H1 (cell line): ENCODE measurements around the gene CEP290. TPM values are rescaled to one million over a fixed set of nuclear protein-coding genes. Genes with fewer than 3 reads are reported as not detected.

ENCODE experiments used
- CTCF ChIA-PET: fragments of 300-600 bp; sonication (Branson Sonifier 250); formaldehyde crosslinking; loops from one replicate; lab custom pipeline; 2021; ENCODE audit not compliant: partially characterized antibody; lab: Charles Lee
- POLR2A ChIA-PET: fragments of 300-600 bp; sonication (Branson Sonifier 250); formaldehyde crosslinking; loops from one replicate; lab custom pipeline; 2021; ENCODE audit warnings: inconsistent platforms; ENCODE audit not compliant: partially characterized antibody; lab: Charles Lee
- DNase-seq, 2 experiments: peaks; one replicate each; pipeline versions ENCODE4 v3.0.0 to v3.0.0-alpha.2; 2010 to 2022; ENCODE audit warnings: low spot score in 2 of 2, low read depth in 1 of 2, mixed read lengths in 1 of 2
- FAIRE-seq: peaks from 2 replicates; lab custom pipeline; 2011; peaks lifted over from hg19 to GRCh38; lab: Jason Lieb, UNC
- H2AFZ ChIP-seq: 2 replicates; pipeline ENCODE4 v1.8.1; 2012; ENCODE audit warnings: low read length, inconsistent platforms
- H2AK5ac ChIP-seq: 2 replicates; pipeline ENCODE4 v1.6.1; 2013; ENCODE audit warnings: low read depth, low read length
- H2BK120ac ChIP-seq: replicated peaks from 2 replicates; pipeline ENCODE3; 2013; ENCODE audit warnings: low read depth, low read length, inconsistent platforms
- H2BK12ac ChIP-seq: 2 replicates; pipeline ENCODE4 v1.6.1; 2013; ENCODE audit warnings: low read depth, low read length
- H2BK15ac ChIP-seq: 2 replicates; pipeline ENCODE4 v1.6.1; 2013; ENCODE audit warnings: low read length
- H2BK20ac ChIP-seq: 2 replicates; pipeline ENCODE4 v1.6.1; 2013; ENCODE audit warnings: low read length
- H2BK5ac ChIP-seq: 2 replicates; pipeline ENCODE4 v1.6.1; 2013; ENCODE audit warnings: low read depth, low read length
- H3K14ac ChIP-seq: 2 replicates; pipeline ENCODE4 v1.6.1; 2013; ENCODE audit warnings: inconsistent platforms; ENCODE audit not compliant: insufficient read length
- H3K18ac ChIP-seq: 2 replicates; pipeline ENCODE4 v1.6.1; 2013; ENCODE audit warnings: low read length; ENCODE audit errors: extremely low read depth
- H3K23ac ChIP-seq: 2 replicates; pipeline ENCODE4 v1.6.1; 2013; ENCODE audit warnings: inconsistent platforms; ENCODE audit not compliant: insufficient read length
- H3K23me2 ChIP-seq: 2 replicates; pipeline ENCODE4 v1.6.1; 2013; ENCODE audit warnings: low read depth, low read length
- H3K27ac ChIP-seq: 2 replicates; pipeline ENCODE4 v1.6.1; 2011; ENCODE audit warnings: low read depth, low read length, inconsistent platforms
- H3K27me3 ChIP-seq, 4 experiments: replicated peaks in 1 of 4; 1 replicate in 1 of 4; 2 replicates in 3 of 4; pipeline versions ENCODE4 v1.6.1 to v1.8.1; 2011 to 2013; ENCODE audit warnings: low read length in 3 of 4, mild to moderate bottlenecking in 3 of 4, inconsistent platforms in 2 of 4, mixed read lengths in 2 of 4, moderate library complexity in 1 of 4; ENCODE audit not compliant: control insufficient read depth in 3 of 4, insufficient read depth in 3 of 4; ENCODE audit errors: extremely low read depth in 1 of 4
- H3K36me3 ChIP-seq, 4 experiments: 2 replicates each; pipeline versions ENCODE4 v1.6.1 to v1.8.1; 2011 to 2013; ENCODE audit warnings: mild to moderate bottlenecking in 4 of 4, low read length in 3 of 4, moderate library complexity in 2 of 4, control low read depth in 1 of 4, inconsistent platforms in 1 of 4; ENCODE audit not compliant: insufficient read depth in 4 of 4, control insufficient read depth in 2 of 4
- H3K4ac ChIP-seq: replicated peaks from 2 replicates; pipeline ENCODE3; 2013; ENCODE audit warnings: low read length, low read depth, mixed read lengths, inconsistent platforms; ENCODE audit not compliant: insufficient read length
- H3K4me1 ChIP-seq, 4 experiments: replicated peaks in 1 of 4; 1 replicate in 1 of 4; 2 replicates in 3 of 4; pipeline versions ENCODE4 v1.6.1 to v1.8.1; 2011 to 2013; ENCODE audit warnings: low read length in 3 of 4, inconsistent platforms in 2 of 4, mixed read lengths in 1 of 4; ENCODE audit not compliant: insufficient read depth in 4 of 4, control insufficient read depth in 3 of 4
- H3K4me2 ChIP-seq, 2 experiments: 2 replicates each; pipeline versions ENCODE4 v1.6.1 to v1.8.1; 2011 to 2013; ENCODE audit warnings: low read depth in 2 of 2, low read length in 2 of 2, control low read depth in 1 of 2, inconsistent platforms in 1 of 2, mild to moderate bottlenecking in 1 of 2; ENCODE audit not compliant: insufficient read depth in 1 of 2
- H3K4me3 ChIP-seq, 4 experiments: fragments of 200-600, 300-600 bp in 1 of 4; sonication (generic), shearing (Covaris generic), sonication (Bioruptor Twin) in 1 of 4; 2 replicates each; pipeline versions ENCODE4 v1.5.1 to v1.8.1; 2011 to 2016; ENCODE audit warnings: low read length in 4 of 4, low read depth in 3 of 4, control low read depth in 2 of 4, inconsistent platforms in 2 of 4, mild to moderate bottlenecking in 2 of 4, mixed read lengths in 1 of 4, moderate library complexity in 1 of 4; ENCODE audit not compliant: insufficient read depth in 2 of 4; ENCODE audit errors: extremely low read depth in 1 of 4
- H3K56ac ChIP-seq: replicated peaks from 2 replicates; pipeline ENCODE3; 2013; ENCODE audit warnings: low read depth, mild to moderate bottlenecking, mixed read lengths, low read length, inconsistent platforms; ENCODE audit not compliant: insufficient read length
- H3K79me1 ChIP-seq: 2 replicates; pipeline ENCODE4 v1.6.1; 2013; ENCODE audit warnings: low read depth, low read length, control low read depth
- H3K79me2 ChIP-seq, 2 experiments: 2 replicates each; pipeline versions ENCODE4 v1.6.1 to v1.8.1; 2012 to 2013; ENCODE audit warnings: low read length in 2 of 2, mild to moderate bottlenecking in 2 of 2, inconsistent platforms in 1 of 2; ENCODE audit not compliant: insufficient read depth in 2 of 2, control insufficient read depth in 1 of 2
- H3K9ac ChIP-seq, 4 experiments: replicated peaks in 1 of 4; 1 replicate in 1 of 4; 2 replicates in 3 of 4; pipeline versions ENCODE4 v1.6.1 to v1.8.1; 2011 to 2013; ENCODE audit warnings: low read depth in 3 of 4, low read length in 3 of 4, control low read depth in 2 of 4, mild to moderate bottlenecking in 2 of 4, moderate library complexity in 2 of 4, inconsistent platforms in 1 of 4; ENCODE audit errors: extremely low read depth in 1 of 4
- H3K9me3 ChIP-seq, 2 experiments: 2 replicates each; pipeline versions ENCODE4 v1.6.1 to v1.8.1; 2012 to 2013; ENCODE audit warnings: mild to moderate bottlenecking in 2 of 2, moderate library complexity in 2 of 2, control low read depth in 1 of 2, inconsistent platforms in 1 of 2, low read depth in 1 of 2, low read length in 1 of 2, mixed read lengths in 1 of 2; ENCODE audit not compliant: insufficient read depth in 2 of 2
- H4K20me1 ChIP-seq, 2 experiments: replicated peaks in 1 of 2; 2 replicates each; pipeline versions ENCODE3 to v1.8.1; 2011 to 2013; ENCODE audit warnings: inconsistent platforms in 2 of 2, low read length in 2 of 2, mild to moderate bottlenecking in 1 of 2; ENCODE audit not compliant: insufficient read depth in 2 of 2, control insufficient read depth in 1 of 2
- H4K5ac ChIP-seq: 2 replicates; pipeline ENCODE4 v1.6.1; 2013; ENCODE audit warnings: low read length, low read depth, mixed read lengths, inconsistent platforms; ENCODE audit not compliant: insufficient read length
- H4K8ac ChIP-seq: 2 replicates; pipeline ENCODE4 v1.8.0; 2013; ENCODE audit warnings: mild to moderate bottlenecking, moderate library complexity, low read length, inconsistent platforms; ENCODE audit not compliant: insufficient read depth; ENCODE audit errors: extremely low read depth
- H4K91ac ChIP-seq: replicated peaks from 2 replicates; pipeline ENCODE3; 2013; ENCODE audit warnings: low read length, mixed read lengths, inconsistent platforms; ENCODE audit not compliant: insufficient read length
- BCL11A ChIP-seq, 2 experiments: IDR thresholded peaks; one replicate each; pipeline ENCODE4 v1.6.1; 2011; ENCODE audit warnings: low read depth in 2 of 2, low read length in 2 of 2, mild to moderate bottlenecking in 2 of 2
- CTBP2 ChIP-seq: IDR thresholded peaks from 2 replicates; pipeline ENCODE4 v1.7.0; 2011; ENCODE audit warnings: borderline replicate concordance, mild to moderate bottlenecking, moderate library complexity, mixed read lengths, low read length; ENCODE audit not compliant: insufficient read depth, insufficient read length
- MAFK ChIP-seq: IDR thresholded peaks from 2 replicates; pipeline ENCODE4 v1.6.1; 2012; ENCODE audit warnings: low read depth, mild to moderate bottlenecking, improper control_type of control experiment, low read length
- NANOG ChIP-seq: IDR thresholded peaks from 2 replicates; pipeline ENCODE4 v1.6.1; 2011; ENCODE audit warnings: low read length, low read depth, mild to moderate bottlenecking, inconsistent platforms; ENCODE audit not compliant: insufficient read depth, poor library complexity, severe bottlenecking
- PHF8 ChIP-seq: fragments of 200-600 bp; sonication (generic); conservative IDR thresholded peaks from 2 replicates; pipeline ENCODE4 v1.7.1; 2012; ENCODE audit warnings: low read depth, mild to moderate bottlenecking, inconsistent platforms, low read length, moderate library complexity
- POLR2A ChIP-seq, 2 experiments: IDR thresholded peaks; 1 replicate in 1 of 2; 2 replicates in 1 of 2; pipeline ENCODE4 v1.6.1; 2011; ENCODE audit warnings: low read depth in 2 of 2, low read length in 2 of 2, mild to moderate bottlenecking in 2 of 2; ENCODE audit errors: control extremely low read depth in 1 of 2
- RNF2 ChIP-seq: fragments of 200-900, 300-1000 bp; sonication (generic); IDR thresholded peaks from 2 replicates; pipeline ENCODE4 v1.7.1; 2016; ENCODE audit warnings: borderline replicate concordance, low read depth, mild to moderate bottlenecking, antibody characterized with exemption, low read length; ENCODE audit not compliant: poor library complexity, severe bottlenecking; ENCODE audit errors: missing control alignments
- RXRA ChIP-seq: IDR thresholded peaks from 2 replicates; pipeline ENCODE4 v1.6.1; 2011; ENCODE audit warnings: low read depth, mild to moderate bottlenecking, low read length, moderate library complexity; ENCODE audit not compliant: insufficient read depth
- SAP30 ChIP-seq: fragments of 300-600 bp; sonication (generic); IDR thresholded peaks from 2 replicates; pipeline ENCODE4 v1.7.1; 2012; ENCODE audit warnings: low read length, moderate library complexity, mild to moderate bottlenecking, inconsistent platforms; ENCODE audit not compliant: insufficient read depth, insufficient replicate concordance
- WGBS, 2 experiments: shearing (Covaris generic) in 1 of 2; methylation state at CpG; one replicate each; pipeline versions ENCODE4 v1.1.6 to v1.1.7; 2013 to 2015; ENCODE audit warnings: low lambda C conversion rate in 2 of 2, mixed read lengths in 2 of 2, inconsistent platforms in 1 of 2, low coverage in 1 of 2, missing lambda C conversion rate in 1 of 2; ENCODE audit not compliant: insufficient replicate concordance in 2 of 2, insufficient coverage in 1 of 2, insufficient read length in 1 of 2; ENCODE audit errors: extremely low coverage in 1 of 2, missing lambda C conversion rate in 1 of 2; 5-methylcytosine and 5-hydroxymethylcytosine counted together
- polyA plus RNA-seq, 7 experiments: library from polyadenylated mRNA; depleted of rRNA in 3 of 7; stranded (reverse) in 5 of 7; unstranded in 2 of 7; fragments of >200 nt in 5 of 7; fragments of 200-250 nt in 2 of 7; gene quantifications; 1 replicate in 5 of 7; 2 replicates in 1 of 7; 4 replicates in 1 of 7; pipeline versions ENCODE4 v1.2.1 to v1.2.3, GENCODE V29; 2011 to 2013; ENCODE audit warnings: missing spikeins in 2 of 7, mixed read lengths in 2 of 7
- total RNA-seq: library from RNA; stranded (reverse); fragmentation: NEBNext Ultra II Directional; extraction: Animal tissue kit (Norgen Biotek cat#: 25700); gene quantifications from 2 replicates; pipeline ENCODE4 v1.2.1, GENCODE V29; 2021

CEP290 gene
- total and polyA plus RNA-seq, 2 of the 8 experiments (the other 6 are each of a cell fraction or from before 2014, with no cell fraction given) = 2.1 to 5.9 TPM

DNA sequence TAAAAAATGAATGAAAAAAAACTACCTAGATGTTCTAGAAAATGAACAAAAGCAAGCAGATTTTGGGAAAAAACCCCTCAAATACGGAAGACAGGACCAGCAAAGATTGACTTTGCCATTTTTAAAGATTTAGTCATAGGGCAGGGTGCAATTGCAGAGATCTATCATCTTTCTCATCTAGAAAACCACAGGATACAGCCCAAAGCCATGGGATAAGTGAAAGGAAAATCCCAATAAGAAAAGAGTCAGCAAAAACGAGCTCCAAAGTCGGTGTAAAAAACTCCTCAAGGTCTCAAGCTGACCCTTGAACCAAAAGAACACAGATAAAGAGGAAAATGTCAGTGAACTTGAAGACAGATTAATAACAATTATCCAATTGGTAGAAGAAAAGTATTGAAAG, 28.0 kb downstream of the CEP290 start:
- POLR2A ChIA-PET = no interaction called here
- no peak overlapping the region for H2AK5ac ChIP-seq
- H3K36me3 ChIP-seq = peaks cover 0 to 9% (median 0%) of the 10 kb centered on the region in 4 experiments; a peak in 1 of 8 replicates
- H3K9ac ChIP-seq = no peak overlapping the region
- H2BK12ac ChIP-seq = no peak overlapping the region
- H3K27me3 ChIP-seq = no peaks in the 10 kb centered on the region
- 55% methylated on average over 3 of the region's 3 CpGs; no CpG with 5 or more reads in 1 of the 2 experiments for WGBS, 2 experiments
- H3K4me1 ChIP-seq = no peaks in the 10 kb centered on the region
- no peak overlapping the region for H2BK20ac ChIP-seq
- H3K23ac ChIP-seq = no peak overlapping the region
- H3K4me3 ChIP-seq = no peak overlapping the region
- H3K4ac ChIP-seq = no peak overlapping the region
- H3K79me1 ChIP-seq = no peaks in the 10 kb centered on the region
- no peak overlapping the region for H3K4me2 ChIP-seq
- H4K5ac ChIP-seq = no peak overlapping the region
- DNase-seq (no peak), FAIRE-seq (no peak)
- H3K23me2 ChIP-seq = no peaks in the 10 kb centered on the region
- H3K18ac ChIP-seq = no peak overlapping the region
- H2BK120ac ChIP-seq = no peak overlapping the region
- H3K56ac ChIP-seq = no peak overlapping the region
- no peak overlapping the region for H3K14ac ChIP-seq
- no peak overlapping the region for H4K91ac ChIP-seq
- H4K20me1 ChIP-seq = no peaks in the 10 kb centered on the region
- H2AFZ ChIP-seq = no peak overlapping the region
- H3K79me2 ChIP-seq = no peaks in the 10 kb centered on the region
- no peak overlapping the region for H2BK15ac ChIP-seq
- no peak overlapping the region for H2BK5ac ChIP-seq
- CTCF ChIA-PET = no interaction called here
- H3K9me3 ChIP-seq = no peaks in the 10 kb centered on the region
- no peak overlapping the region for H4K8ac ChIP-seq
- no peak overlapping the region for H3K27ac ChIP-seq
- TF ChIP-seq POLR2A (IDR thresholded peaks at IDR 0.05; ENCODE audit: control extremely low read depth in 1 of 2, low read depth in 2 of 2, low read length in 2 of 2) (no peak), RNF2 (no peak), RXRA (no peak), SAP30 (no peak), PHF8 (no peak), NANOG (no peak), CTBP2 (no peak), MAFK (no peak), BCL11A (IDR thresholded peaks at IDR 0.05; ENCODE audit: low read depth in 2 of 2, low read length in 2 of 2) (no peak)
